H1 (cell line): ENCODE results near the gene ZNF200. TPM values are rescaled to one million over a fixed set of nuclear protein-coding genes. Genes with fewer than 3 reads are reported as not detected.

ENCODE experiments used
- CTCF ChIA-PET: fragments of 300-600 bp; sonication (Branson Sonifier 250); formaldehyde crosslinking; loops from one replicate; lab custom pipeline; 2021; ENCODE audit not compliant: partially characterized antibody; lab: Charles Lee
- POLR2A ChIA-PET: fragments of 300-600 bp; sonication (Branson Sonifier 250); formaldehyde crosslinking; loops from one replicate; lab custom pipeline; 2021; ENCODE audit warnings: inconsistent platforms; ENCODE audit not compliant: partially characterized antibody; lab: Charles Lee
- DNase-seq, 2 experiments: peaks; one replicate each; pipeline versions ENCODE4 v3.0.0 to v3.0.0-alpha.2; 2010 to 2022; ENCODE audit warnings: low spot score in 2 of 2, low read depth in 1 of 2, mixed read lengths in 1 of 2
- FAIRE-seq: peaks from 2 replicates; lab custom pipeline; 2011; peaks lifted over from hg19 to GRCh38; lab: Jason Lieb, UNC
- H2AFZ ChIP-seq: 2 replicates; pipeline ENCODE4 v1.8.1; 2012; ENCODE audit warnings: low read length, inconsistent platforms
- H2AK5ac ChIP-seq: 2 replicates; pipeline ENCODE4 v1.6.1; 2013; ENCODE audit warnings: low read depth, low read length
- H2BK120ac ChIP-seq: replicated peaks from 2 replicates; pipeline ENCODE3; 2013; ENCODE audit warnings: low read depth, low read length, inconsistent platforms
- H2BK12ac ChIP-seq: 2 replicates; pipeline ENCODE4 v1.6.1; 2013; ENCODE audit warnings: low read depth, low read length
- H2BK15ac ChIP-seq: 2 replicates; pipeline ENCODE4 v1.6.1; 2013; ENCODE audit warnings: low read length
- H2BK20ac ChIP-seq: 2 replicates; pipeline ENCODE4 v1.6.1; 2013; ENCODE audit warnings: low read length
- H2BK5ac ChIP-seq: 2 replicates; pipeline ENCODE4 v1.6.1; 2013; ENCODE audit warnings: low read depth, low read length
- H3K14ac ChIP-seq: 2 replicates; pipeline ENCODE4 v1.6.1; 2013; ENCODE audit warnings: inconsistent platforms; ENCODE audit not compliant: insufficient read length
- H3K18ac ChIP-seq: 2 replicates; pipeline ENCODE4 v1.6.1; 2013; ENCODE audit warnings: low read length; ENCODE audit errors: extremely low read depth
- H3K23ac ChIP-seq: 2 replicates; pipeline ENCODE4 v1.6.1; 2013; ENCODE audit warnings: inconsistent platforms; ENCODE audit not compliant: insufficient read length
- H3K23me2 ChIP-seq: 2 replicates; pipeline ENCODE4 v1.6.1; 2013; ENCODE audit warnings: low read depth, low read length
- H3K27ac ChIP-seq: 2 replicates; pipeline ENCODE4 v1.6.1; 2011; ENCODE audit warnings: low read depth, low read length, inconsistent platforms
- H3K27me3 ChIP-seq, 4 experiments: replicated peaks in 1 of 4; 1 replicate in 1 of 4; 2 replicates in 3 of 4; pipeline versions ENCODE4 v1.6.1 to v1.8.1; 2011 to 2013; ENCODE audit warnings: low read length in 3 of 4, mild to moderate bottlenecking in 3 of 4, inconsistent platforms in 2 of 4, mixed read lengths in 2 of 4, moderate library complexity in 1 of 4; ENCODE audit not compliant: control insufficient read depth in 3 of 4, insufficient read depth in 3 of 4; ENCODE audit errors: extremely low read depth in 1 of 4
- H3K36me3 ChIP-seq, 4 experiments: 2 replicates each; pipeline versions ENCODE4 v1.6.1 to v1.8.1; 2011 to 2013; ENCODE audit warnings: mild to moderate bottlenecking in 4 of 4, low read length in 3 of 4, moderate library complexity in 2 of 4, control low read depth in 1 of 4, inconsistent platforms in 1 of 4; ENCODE audit not compliant: insufficient read depth in 4 of 4, control insufficient read depth in 2 of 4
- H3K4ac ChIP-seq: replicated peaks from 2 replicates; pipeline ENCODE3; 2013; ENCODE audit warnings: low read length, low read depth, mixed read lengths, inconsistent platforms; ENCODE audit not compliant: insufficient read length
- H3K4me1 ChIP-seq, 4 experiments: replicated peaks in 1 of 4; 1 replicate in 1 of 4; 2 replicates in 3 of 4; pipeline versions ENCODE4 v1.6.1 to v1.8.1; 2011 to 2013; ENCODE audit warnings: low read length in 3 of 4, inconsistent platforms in 2 of 4, mixed read lengths in 1 of 4; ENCODE audit not compliant: insufficient read depth in 4 of 4, control insufficient read depth in 3 of 4
- H3K4me2 ChIP-seq, 2 experiments: 2 replicates each; pipeline versions ENCODE4 v1.6.1 to v1.8.1; 2011 to 2013; ENCODE audit warnings: low read depth in 2 of 2, low read length in 2 of 2, control low read depth in 1 of 2, inconsistent platforms in 1 of 2, mild to moderate bottlenecking in 1 of 2; ENCODE audit not compliant: insufficient read depth in 1 of 2
- H3K4me3 ChIP-seq, 4 experiments: fragments of 200-600, 300-600 bp in 1 of 4; sonication (generic), shearing (Covaris generic), sonication (Bioruptor Twin) in 1 of 4; 2 replicates each; pipeline versions ENCODE4 v1.5.1 to v1.8.1; 2011 to 2016; ENCODE audit warnings: low read length in 4 of 4, low read depth in 3 of 4, control low read depth in 2 of 4, inconsistent platforms in 2 of 4, mild to moderate bottlenecking in 2 of 4, mixed read lengths in 1 of 4, moderate library complexity in 1 of 4; ENCODE audit not compliant: insufficient read depth in 2 of 4; ENCODE audit errors: extremely low read depth in 1 of 4
- H3K56ac ChIP-seq: replicated peaks from 2 replicates; pipeline ENCODE3; 2013; ENCODE audit warnings: low read depth, mild to moderate bottlenecking, mixed read lengths, low read length, inconsistent platforms; ENCODE audit not compliant: insufficient read length
- H3K79me1 ChIP-seq: 2 replicates; pipeline ENCODE4 v1.6.1; 2013; ENCODE audit warnings: low read depth, low read length, control low read depth
- H3K79me2 ChIP-seq, 2 experiments: 2 replicates each; pipeline versions ENCODE4 v1.6.1 to v1.8.1; 2012 to 2013; ENCODE audit warnings: low read length in 2 of 2, mild to moderate bottlenecking in 2 of 2, inconsistent platforms in 1 of 2; ENCODE audit not compliant: insufficient read depth in 2 of 2, control insufficient read depth in 1 of 2
- H3K9ac ChIP-seq, 4 experiments: replicated peaks in 1 of 4; 1 replicate in 1 of 4; 2 replicates in 3 of 4; pipeline versions ENCODE4 v1.6.1 to v1.8.1; 2011 to 2013; ENCODE audit warnings: low read depth in 3 of 4, low read length in 3 of 4, control low read depth in 2 of 4, mild to moderate bottlenecking in 2 of 4, moderate library complexity in 2 of 4, inconsistent platforms in 1 of 4; ENCODE audit errors: extremely low read depth in 1 of 4
- H3K9me3 ChIP-seq, 2 experiments: 2 replicates each; pipeline versions ENCODE4 v1.6.1 to v1.8.1; 2012 to 2013; ENCODE audit warnings: mild to moderate bottlenecking in 2 of 2, moderate library complexity in 2 of 2, control low read depth in 1 of 2, inconsistent platforms in 1 of 2, low read depth in 1 of 2, low read length in 1 of 2, mixed read lengths in 1 of 2; ENCODE audit not compliant: insufficient read depth in 2 of 2
- H4K20me1 ChIP-seq, 2 experiments: replicated peaks in 1 of 2; 2 replicates each; pipeline versions ENCODE3 to v1.8.1; 2011 to 2013; ENCODE audit warnings: inconsistent platforms in 2 of 2, low read length in 2 of 2, mild to moderate bottlenecking in 1 of 2; ENCODE audit not compliant: insufficient read depth in 2 of 2, control insufficient read depth in 1 of 2
- H4K5ac ChIP-seq: 2 replicates; pipeline ENCODE4 v1.6.1; 2013; ENCODE audit warnings: low read length, low read depth, mixed read lengths, inconsistent platforms; ENCODE audit not compliant: insufficient read length
- H4K8ac ChIP-seq: 2 replicates; pipeline ENCODE4 v1.8.0; 2013; ENCODE audit warnings: mild to moderate bottlenecking, moderate library complexity, low read length, inconsistent platforms; ENCODE audit not compliant: insufficient read depth; ENCODE audit errors: extremely low read depth
- H4K91ac ChIP-seq: replicated peaks from 2 replicates; pipeline ENCODE3; 2013; ENCODE audit warnings: low read length, mixed read lengths, inconsistent platforms; ENCODE audit not compliant: insufficient read length
- BRCA1 ChIP-seq: IDR thresholded peaks from 2 replicates; pipeline ENCODE4 v1.6.1; 2012; ENCODE audit warnings: low read depth, low read length, improper control_type of control experiment
- CHD1 ChIP-seq: IDR thresholded peaks from 2 replicates; pipeline ENCODE4 v1.6.1; 2012; ENCODE audit warnings: low read depth, low read length, improper control_type of control experiment
- EGR1 ChIP-seq: IDR thresholded peaks from 2 replicates; pipeline ENCODE4 v1.6.1; 2011; ENCODE audit warnings: low read depth, low read length, borderline replicate concordance
- EP300 ChIP-seq, 2 experiments: IDR thresholded peaks; 1 replicate in 1 of 2; 2 replicates in 1 of 2; pipeline ENCODE4 v1.6.1; 2011 to 2012; ENCODE audit warnings: low read depth in 2 of 2, low read length in 2 of 2, mild to moderate bottlenecking in 2 of 2, borderline replicate concordance in 1 of 2, inconsistent platforms in 1 of 2, moderate library complexity in 1 of 2
- GABPA ChIP-seq: IDR thresholded peaks from 2 replicates; pipeline ENCODE4 v1.6.1; 2011; ENCODE audit warnings: mild to moderate bottlenecking, low read length, moderate library complexity, borderline replicate concordance; ENCODE audit not compliant: insufficient read depth
- GTF2F1 ChIP-seq: IDR thresholded peaks from 2 replicates; pipeline ENCODE4 v1.6.1; 2012; ENCODE audit warnings: low read depth, low read length, improper control_type of control experiment, borderline replicate concordance
- HDAC2 ChIP-seq, 2 experiments: fragments of 300-600 bp in 1 of 2; sonication (generic) in 1 of 2; IDR thresholded peaks; 2 replicates each; pipeline ENCODE4 v1.6.1; 2011 to 2012; ENCODE audit warnings: low read depth in 2 of 2, low read length in 2 of 2, mild to moderate bottlenecking in 2 of 2, moderate library complexity in 2 of 2, borderline replicate concordance in 1 of 2, inconsistent platforms in 1 of 2
- JUN ChIP-seq: IDR thresholded peaks from 2 replicates; pipeline ENCODE4 v1.6.1; 2011; ENCODE audit warnings: low read depth, mild to moderate bottlenecking, improper control_type of control experiment, low read length
- NANOG ChIP-seq: IDR thresholded peaks from 2 replicates; pipeline ENCODE4 v1.6.1; 2011; ENCODE audit warnings: low read length, low read depth, mild to moderate bottlenecking, inconsistent platforms; ENCODE audit not compliant: insufficient read depth, poor library complexity, severe bottlenecking
- NRF1 ChIP-seq: IDR thresholded peaks from 2 replicates; pipeline ENCODE4 v1.6.1; 2011; ENCODE audit warnings: mild to moderate bottlenecking, low read depth, low read length, improper control_type of control experiment
- PHF8 ChIP-seq: fragments of 200-600 bp; sonication (generic); conservative IDR thresholded peaks from 2 replicates; pipeline ENCODE4 v1.7.1; 2012; ENCODE audit warnings: low read depth, mild to moderate bottlenecking, inconsistent platforms, low read length, moderate library complexity
- POLR2A ChIP-seq, 2 experiments: IDR thresholded peaks; 1 replicate in 1 of 2; 2 replicates in 1 of 2; pipeline ENCODE4 v1.6.1; 2011; ENCODE audit warnings: low read depth in 2 of 2, low read length in 2 of 2, mild to moderate bottlenecking in 2 of 2; ENCODE audit errors: control extremely low read depth in 1 of 2
- SP1 ChIP-seq: IDR thresholded peaks from 2 replicates; pipeline ENCODE4 v1.6.1; 2011; ENCODE audit warnings: low read depth, low read length
- SP2 ChIP-seq: IDR thresholded peaks from 2 replicates; pipeline ENCODE4 v1.6.1; 2012; ENCODE audit warnings: mild to moderate bottlenecking, low read length, inconsistent platforms
- SRF ChIP-seq: IDR thresholded peaks from 2 replicates; pipeline ENCODE4 v1.6.1; 2011; ENCODE audit warnings: mild to moderate bottlenecking, low read depth, low read length, moderate library complexity
- WGBS, 2 experiments: shearing (Covaris generic) in 1 of 2; methylation state at CpG; one replicate each; pipeline versions ENCODE4 v1.1.6 to v1.1.7; 2013 to 2015; ENCODE audit warnings: low lambda C conversion rate in 2 of 2, mixed read lengths in 2 of 2, inconsistent platforms in 1 of 2, low coverage in 1 of 2, missing lambda C conversion rate in 1 of 2; ENCODE audit not compliant: insufficient replicate concordance in 2 of 2, insufficient coverage in 1 of 2, insufficient read length in 1 of 2; ENCODE audit errors: extremely low coverage in 1 of 2, missing lambda C conversion rate in 1 of 2; 5-methylcytosine and 5-hydroxymethylcytosine counted together
- polyA plus RNA-seq, 7 experiments: library from polyadenylated mRNA; depleted of rRNA in 3 of 7; stranded (reverse) in 5 of 7; unstranded in 2 of 7; fragments of >200 nt in 5 of 7; fragments of 200-250 nt in 2 of 7; gene quantifications; 1 replicate in 5 of 7; 2 replicates in 1 of 7; 4 replicates in 1 of 7; pipeline versions ENCODE4 v1.2.1 to v1.2.3, GENCODE V29; 2011 to 2013; ENCODE audit warnings: missing spikeins in 2 of 7, mixed read lengths in 2 of 7
- total RNA-seq: library from RNA; stranded (reverse); fragmentation: NEBNext Ultra II Directional; extraction: Animal tissue kit (Norgen Biotek cat#: 25700); gene quantifications from 2 replicates; pipeline ENCODE4 v1.2.1, GENCODE V29; 2021

ZNF200 gene
- total and polyA plus RNA-seq, 2 of the 8 experiments (the other 6 are each of a cell fraction or from before 2014, with no cell fraction given), result 2.7 to 9.9 TPM

DNA sequence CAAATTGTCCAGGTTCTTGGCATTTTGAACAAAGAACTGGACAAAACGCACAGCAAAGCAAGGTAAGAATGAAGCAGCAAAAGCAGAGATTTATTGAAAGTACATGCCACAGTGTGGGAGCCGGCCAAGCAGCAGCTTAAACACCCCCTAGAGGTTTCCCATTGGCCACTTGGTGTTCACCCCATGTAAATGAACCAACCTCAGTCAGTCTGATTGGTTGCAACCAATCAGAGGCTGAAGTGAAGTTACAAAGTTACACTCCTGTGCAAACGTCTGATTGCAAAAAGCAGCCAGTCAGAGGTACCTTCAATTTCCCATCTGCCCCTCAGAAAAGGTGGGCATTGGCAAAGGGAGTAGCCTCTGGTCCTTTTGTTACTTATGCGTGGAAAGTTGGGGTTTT, 39.5 kb upstream of the ZNF200 start:
- no peak overlapping the region for H3K18ac ChIP-seq
- no peak overlapping the region for H3K9ac ChIP-seq
- no peak overlapping the region for H3K4me3 ChIP-seq
- FAIRE-seq (no peak), DNase-seq (no peak)
- H3K27me3 ChIP-seq, result no peaks in the 10 kb centered on the region; a peak in 1 of 7 replicates
- no peaks in the 10 kb centered on the region for H3K79me1 ChIP-seq
- H2BK15ac ChIP-seq, result no peak overlapping the region
- CTCF ChIA-PET, result no interaction called here
- 0 out of 2 replicates have a peak overlapping the region, but pooled peaks have one; percentile 35 for H2AFZ ChIP-seq
- H4K20me1 ChIP-seq, result no peaks in the 10 kb centered on the region
- peaks cover 0 to 3% of the 10 kb centered on the region in 2 experiments; a peak in 1 of 4 replicates for H3K9me3 ChIP-seq
- H4K91ac ChIP-seq, result no peak overlapping the region
- no peak overlapping the region for H3K4me2 ChIP-seq
- no peak overlapping the region for H4K8ac ChIP-seq
- POLR2A ChIA-PET, result interaction anchor here (1.0 to 1.3 kb wide), 3 partner anchors 8 to 35 kb away, joined by 3 read pairs; no protein-coding TSS in a partner anchor
- no peaks in the 10 kb centered on the region for H3K23me2 ChIP-seq
- H3K4me1 ChIP-seq, result no peaks in the 10 kb centered on the region
- no peak overlapping the region for H3K56ac ChIP-seq
- no peaks in the 10 kb centered on the region for H3K79me2 ChIP-seq
- no peak overlapping the region for H4K5ac ChIP-seq
- H3K23ac ChIP-seq, result no peak overlapping the region
- no peak overlapping the region for H3K4ac ChIP-seq
- H3K36me3 ChIP-seq, result no peaks in the 10 kb centered on the region
- H3K14ac ChIP-seq, result no peak overlapping the region
- H2BK120ac ChIP-seq, result no peak overlapping the region
- 73% methylated on average over 4 of the region's 4 CpGs; no CpG with 5 or more reads in 1 of the 2 experiments for WGBS, 2 experiments
- no peak overlapping the region for H2BK20ac ChIP-seq
- H3K27ac ChIP-seq, result no peak overlapping the region
- H2AK5ac ChIP-seq, result no peak overlapping the region
- H2BK12ac ChIP-seq, result no peak overlapping the region
- H2BK5ac ChIP-seq, result no peak overlapping the region
- TF ChIP-seq SP2, result no peak
- TF ChIP-seq SRF, result no peak
- TF ChIP-seq JUN, result no peak
- TF ChIP-seq SP1, result no peak
- no peak for TF ChIP-seq EP300 (IDR thresholded peaks at IDR 0.05; ENCODE audit: borderline replicate concordance in 1 of 2, low read depth in 2 of 2, low read length in 2 of 2)
- TF ChIP-seq EGR1, result no peak
- TF ChIP-seq HDAC2 (IDR thresholded peaks at IDR 0.05; ENCODE audit: borderline replicate concordance in 1 of 2, low read depth in 2 of 2, low read length in 2 of 2), result no peak
- no peak for TF ChIP-seq GABPA
- no peak for TF ChIP-seq NRF1
- no peak for TF ChIP-seq CHD1
- TF ChIP-seq POLR2A (IDR thresholded peaks at IDR 0.05; ENCODE audit: control extremely low read depth in 1 of 2, low read depth in 2 of 2, low read length in 2 of 2), result no peak
- no peak for TF ChIP-seq BRCA1
- TF ChIP-seq GTF2F1, result no peak
- TF ChIP-seq NANOG, result no peak
- no peak for TF ChIP-seq PHF8
